ENCODE measurements around the gene SEPTIN6. TPM values are rescaled to one million over a fixed set of nuclear protein-coding genes. Genes with fewer than 3 reads are reported as not detected.
A peak's percentile ranks its signal among the peaks of the same experiment; 100 is the strongest.

SEPTIN6 gene
- total and polyA plus RNA-seq, 2 experiments from 2014 or later: 21.3 to 31.4 TPM

DNA sequence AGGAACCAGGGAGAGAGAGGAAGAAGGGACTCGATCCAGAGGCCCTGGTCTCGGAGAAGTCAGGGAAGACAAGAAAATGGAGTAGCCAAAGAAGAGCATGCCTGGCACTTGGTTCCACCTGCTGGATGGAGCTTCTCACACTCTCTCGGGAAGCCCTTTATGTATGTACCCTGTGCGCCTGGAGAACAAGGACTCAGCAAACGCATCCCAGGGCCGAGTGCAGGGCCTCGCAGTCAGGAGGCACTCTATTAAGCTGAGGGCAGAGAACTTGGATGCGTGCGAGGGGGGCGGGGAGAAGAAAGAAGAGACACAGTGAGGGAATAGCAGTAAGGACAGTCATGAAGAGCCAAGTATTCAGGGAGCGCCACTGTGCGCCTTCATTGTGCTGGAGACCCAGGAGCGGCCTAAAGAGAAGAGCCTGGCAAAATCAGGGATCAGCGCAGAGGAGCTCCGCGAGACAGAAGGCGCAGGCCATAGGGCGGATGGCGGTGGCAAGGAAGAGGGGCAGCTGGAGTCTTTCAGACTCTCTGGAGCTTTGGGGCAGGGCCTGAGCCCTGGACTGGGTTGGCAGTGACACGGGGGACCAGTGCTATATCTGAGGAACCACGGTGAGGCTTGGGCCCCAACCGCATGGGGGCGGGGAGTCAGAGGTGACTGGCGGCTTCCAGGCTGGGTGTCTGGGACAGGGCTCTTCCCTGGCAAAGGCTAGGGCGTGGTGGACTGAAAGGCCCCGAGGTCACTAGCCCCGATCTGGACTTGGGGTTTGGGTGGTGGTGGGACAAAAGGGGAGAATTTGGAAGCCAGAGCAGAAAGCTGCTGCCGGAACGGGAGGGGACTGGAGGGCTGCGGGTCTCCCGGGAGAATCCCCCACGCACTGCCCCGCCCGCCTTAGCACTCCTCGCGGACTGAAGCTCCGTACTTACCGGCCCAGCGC is 1.9 kb upstream of the SEPTIN6 start:
- no peaks in the 10 kb centered on the region for H4K20me1 ChIP-seq (ENCODE audit: insufficient read depth, poor library complexity, severe bottlenecking)
- peak; percentile 25 for DNase-seq (ENCODE audit: low spot score)
- H3K4me3 ChIP-seq: no peak overlapping the region
- no peaks in the 10 kb centered on the region for H3K36me3 ChIP-seq (replicated peaks; ENCODE audit: insufficient read depth, low read depth)
- 83% methylated on average over 33 of the region's 39 CpGs for WGBS (ENCODE audit: low lambda C conversion rate, missing lambda C conversion rate)
- no peaks in the 10 kb centered on the region for H3K4me1 ChIP-seq (ENCODE audit: insufficient read depth)
- no peak for TF ChIP-seq EZH2phosphoT487 (IDR thresholded peaks at IDR 0.05; ENCODE audit: low read depth, severe bottlenecking, unreplicated experiment)
- TF ChIP-seq, protein P1, sequence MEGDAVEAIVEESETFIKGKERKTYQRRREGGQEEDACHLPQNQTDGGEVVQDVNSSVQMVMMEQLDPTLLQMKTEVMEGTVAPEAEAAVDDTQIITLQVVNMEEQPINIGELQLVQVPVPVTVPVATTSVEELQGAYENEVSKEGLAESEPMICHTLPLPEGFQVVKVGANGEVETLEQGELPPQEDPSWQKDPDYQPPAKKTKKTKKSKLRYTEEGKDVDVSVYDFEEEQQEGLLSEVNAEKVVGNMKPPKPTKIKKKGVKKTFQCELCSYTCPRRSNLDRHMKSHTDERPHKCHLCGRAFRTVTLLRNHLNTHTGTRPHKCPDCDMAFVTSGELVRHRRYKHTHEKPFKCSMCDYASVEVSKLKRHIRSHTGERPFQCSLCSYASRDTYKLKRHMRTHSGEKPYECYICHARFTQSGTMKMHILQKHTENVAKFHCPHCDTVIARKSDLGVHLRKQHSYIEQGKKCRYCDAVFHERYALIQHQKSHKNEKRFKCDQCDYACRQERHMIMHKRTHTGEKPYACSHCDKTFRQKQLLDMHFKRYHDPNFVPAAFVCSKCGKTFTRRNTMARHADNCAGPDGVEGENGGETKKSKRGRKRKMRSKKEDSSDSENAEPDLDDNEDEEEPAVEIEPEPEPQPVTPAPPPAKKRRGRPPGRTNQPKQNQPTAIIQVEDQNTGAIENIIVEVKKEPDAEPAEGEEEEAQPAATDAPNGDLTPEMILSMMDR (IDR thresholded peaks at IDR 0.05; ENCODE audit: poor library complexity): no peak
- no peak overlapping the region for H2AFZ ChIP-seq
- no peak overlapping the region for H3K27ac ChIP-seq
- no peaks in the 10 kb centered on the region for H3K9me3 ChIP-seq (ENCODE audit: low read depth)
- peaks cover 5% of the 10 kb centered on the region for H3K79me2 ChIP-seq
- H3K27me3 ChIP-seq: no peaks in the 10 kb centered on the region
- H3K4me2 ChIP-seq: no peak overlapping the region
- no peaks in the 10 kb centered on the region for H3K9me2 ChIP-seq (replicated peaks; ENCODE audit: insufficient read depth)

DNA sequence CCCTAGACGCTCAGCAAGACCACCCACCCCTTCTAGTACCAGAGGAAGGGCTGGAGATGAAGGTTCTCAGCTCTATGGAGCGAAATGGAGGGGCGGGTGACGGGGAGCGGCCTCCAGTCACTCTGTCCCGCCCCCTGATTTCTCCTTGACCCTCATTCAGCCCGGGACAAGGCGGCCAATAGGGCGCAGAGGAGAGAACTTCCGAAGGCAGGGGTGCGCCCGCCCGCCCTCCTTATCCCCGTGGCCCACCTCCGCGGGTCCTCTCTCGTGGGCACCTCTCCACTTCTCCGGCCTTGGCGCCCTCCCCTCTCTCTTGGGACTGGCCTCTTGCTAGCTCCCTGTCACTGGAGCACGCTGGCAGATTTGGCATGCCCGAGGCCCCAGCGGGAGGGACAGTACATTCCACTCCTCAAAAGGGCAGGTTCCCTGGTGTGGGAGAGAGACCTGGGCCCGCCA is 1.1 kb upstream of the SEPTIN6 start:
- 57% methylated on average over 22 of the region's 23 CpGs for WGBS (ENCODE audit: low lambda C conversion rate, missing lambda C conversion rate)
- peaks cover 13% of the 10 kb centered on the region for H3K79me2 ChIP-seq
- TF ChIP-seq, protein P1 (IDR thresholded peaks at IDR 0.05; ENCODE audit: poor library complexity): no peak
- TF ChIP-seq EZH2phosphoT487 (IDR thresholded peaks at IDR 0.05; ENCODE audit: low read depth, severe bottlenecking, unreplicated experiment) (no peak), EZH2 (IDR thresholded peaks at IDR 0.05; ENCODE audit: borderline replicate concordance) (no peak)
- H3K9me3 ChIP-seq (ENCODE audit: low read depth): no peaks in the 10 kb centered on the region
- no peaks in the 10 kb centered on the region for H3K9me2 ChIP-seq (replicated peaks; ENCODE audit: insufficient read depth)
- no peaks in the 10 kb centered on the region for H3K27me3 ChIP-seq
- no peak overlapping the region for H3K27ac ChIP-seq
- H4K20me1 ChIP-seq (ENCODE audit: insufficient read depth, poor library complexity, severe bottlenecking): no peaks in the 10 kb centered on the region
- H3K4me3 ChIP-seq: no peak overlapping the region
- no peaks in the 10 kb centered on the region for H3K36me3 ChIP-seq (replicated peaks; ENCODE audit: insufficient read depth, low read depth)
- H2AFZ ChIP-seq: peak overlapping the region; percentile 66
- no peaks in the 10 kb centered on the region for H3K4me1 ChIP-seq (ENCODE audit: insufficient read depth)
- DNase-seq (ENCODE audit: low spot score): no peak
- peak overlapping the region; percentile 76 for H3K4me2 ChIP-seq

DNA sequence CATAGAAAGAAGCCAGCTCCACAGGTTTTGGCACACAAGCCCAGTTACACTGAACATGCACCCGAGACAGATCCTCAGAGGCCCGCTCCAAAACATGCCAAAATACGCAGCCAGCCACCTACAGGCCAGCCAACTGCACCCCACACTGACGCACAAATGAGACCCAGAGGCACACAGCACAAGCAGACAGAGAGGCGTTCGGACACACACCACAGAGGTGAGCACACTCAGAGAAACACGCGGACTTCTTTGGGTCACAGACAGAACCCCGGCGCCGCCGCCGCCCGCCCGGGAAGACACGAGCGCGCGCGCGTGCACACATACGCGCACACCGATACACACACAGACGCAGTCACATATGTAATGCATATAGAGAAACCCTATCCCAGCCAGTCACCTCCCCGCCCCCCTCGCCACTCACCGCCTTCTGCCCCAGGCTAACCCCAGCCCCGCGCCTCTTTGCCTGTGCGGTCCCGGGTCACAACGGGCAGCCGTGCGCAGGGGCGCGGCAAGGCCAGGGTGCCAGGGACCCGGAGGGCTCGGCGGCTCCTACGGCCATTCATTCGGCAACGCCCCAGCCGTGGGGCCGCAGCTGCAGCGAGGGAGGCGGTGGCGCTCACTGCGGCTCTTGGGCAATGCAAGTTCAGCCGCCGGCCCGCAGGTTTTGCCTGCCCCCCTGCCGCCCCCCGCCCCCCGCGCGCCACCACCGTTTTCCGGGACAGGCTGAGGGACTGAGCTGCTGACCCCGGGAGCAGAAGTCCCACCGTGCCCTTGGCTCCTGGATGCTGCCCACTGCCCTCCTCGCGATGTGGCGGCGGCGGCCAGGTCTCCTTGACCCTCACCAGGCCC is 553 bp downstream of the SEPTIN6 start:
- H3K4me3 ChIP-seq: peak overlapping the region; percentile 67
- WGBS (ENCODE audit: low lambda C conversion rate, missing lambda C conversion rate): 42% methylated on average over 46 of the region's 66 CpGs
- H3K36me3 ChIP-seq (replicated peaks; ENCODE audit: insufficient read depth, low read depth): no peaks in the 10 kb centered on the region
- H2AFZ ChIP-seq: peak overlapping the region; percentile 66
- no peaks in the 10 kb centered on the region for H3K9me2 ChIP-seq (replicated peaks; ENCODE audit: insufficient read depth)
- H3K4me1 ChIP-seq (ENCODE audit: insufficient read depth): no peaks in the 10 kb centered on the region
- H3K79me2 ChIP-seq: peaks cover 27% of the 10 kb centered on the region
- TF ChIP-seq, protein P1 (IDR thresholded peaks at IDR 0.05; ENCODE audit: poor library complexity): no peak
- TF ChIP-seq EZH2phosphoT487 (IDR thresholded peaks at IDR 0.05; ENCODE audit: low read depth, severe bottlenecking, unreplicated experiment) (no peak), EZH2 (IDR thresholded peaks at IDR 0.05; ENCODE audit: borderline replicate concordance) (no peak)
- H3K4me2 ChIP-seq: peak overlapping the region; percentile 76
- H3K9me3 ChIP-seq (ENCODE audit: low read depth): no peaks in the 10 kb centered on the region
- no peaks in the 10 kb centered on the region for H3K27me3 ChIP-seq
- H3K27ac ChIP-seq: peak overlapping the region; percentile 56
- no peaks in the 10 kb centered on the region for H4K20me1 ChIP-seq (ENCODE audit: insufficient read depth, poor library complexity, severe bottlenecking)
- peak; percentile 36 for DNase-seq (ENCODE audit: low spot score)
